Spleen (tissue), 7 donors: ENCODE data around the gene WWC1.

Source experiments
- CTCF ChIP-seq, 11 experiments: fragments of 200-600 bp in 7 of 11; fragments of 450-650 bp in 4 of 11; sonication (generic) in 4 of 11; IDR thresholded peaks in 8 of 11; conservative IDR thresholded peaks in 3 of 11; 1 replicate in 7 of 11; 2 replicates in 4 of 11; pipeline versions ENCODE4 v1.4.0 to v1.8.0; 2016 to 2021; ENCODE audit warnings: antibody characterized with exemption in 11 of 11, inconsistent platforms in 4 of 11, mild to moderate bottlenecking in 1 of 11
- POLR2AphosphoS5 ChIP-seq, 3 donors: sonication (generic); formaldehyde crosslinking; IDR thresholded peaks; one replicate each; pipeline ENCODE4 v1.5.1; 2017; ENCODE audit warnings: antibody characterized with exemption in 3 of 3
- donor health status: DM: no; HTN: no; CAD: no; lungs with moderate emphysema.
- donor health status: DM: no; HTN: no; CAD: no.
- donor health status: DM: no; HTN: no; CAD: no.

- TF ChIP-seq CTCF (IDR thresholded peaks at IDR 0.05 in 8 of 11, conservative IDR thresholded peaks at IDR 0.05 in 3 of 11) (no peak), POLR2AphosphoS5 (IDR thresholded peaks at IDR 0.05) (no peak)
Measured at GRCh38 chr5:168348084-168348414, 56.6 kb downstream of the WWC1 start.
